ENCODE results near the gene RAB33B.
"Not testable (repeated sequence)": the region's sequence is repeated elsewhere in the genome, so short reads cannot be mapped to it uniquely, and the experiment has no call there.

RAB33B gene

GRCh38 chr4:139461022-139461628 is 7.2 kb downstream of the RAB33B start:
- in situ Hi-C loops (cut with HindIII; ENCODE audit: low sequenced_read_pairs) = no loop called here

GRCh38 chr4:139464512-139464911 is 10.6 kb downstream of the RAB33B start:
- in situ Hi-C loops (cut with HindIII; ENCODE audit: low sequenced_read_pairs) = not testable (repeated sequence)

- in situ Hi-C loops (cut with HindIII; ENCODE audit: low sequenced_read_pairs) = no loop called here
Measured at GRCh38 chr4:139465922-139466321, 12.0 kb downstream of the RAB33B start.

- in situ Hi-C loops (cut with HindIII; ENCODE audit: low sequenced_read_pairs) = not testable (repeated sequence)
Measured at GRCh38 chr4:139468756-139469155, 14.8 kb downstream of the RAB33B start.

GRCh38 chr4:139469216-139469615 is 15.3 kb downstream of the RAB33B start:
- in situ Hi-C loops (cut with HindIII; ENCODE audit: low sequenced_read_pairs) = no loop called here

GRCh38 chr4:139469869-139470268 is 15.9 kb downstream of the RAB33B start:
- in situ Hi-C loops (cut with HindIII; ENCODE audit: low sequenced_read_pairs) = no loop called here

- in situ Hi-C loops (cut with HindIII; ENCODE audit: low sequenced_read_pairs) = no loop called here
Measured at GRCh38 chr4:139470295-139470694, 16.4 kb downstream of the RAB33B start.

GRCh38 chr4:139470997-139471665 is 17.2 kb downstream of the RAB33B start:
- in situ Hi-C loops (cut with HindIII; ENCODE audit: low sequenced_read_pairs) = no loop called here

GRCh38 chr4:139472852-139473251 is 18.9 kb downstream of the RAB33B start:
- in situ Hi-C loops (cut with HindIII; ENCODE audit: low sequenced_read_pairs) = no loop called here

GRCh38 chr4:139476363-139476762 is 22.4 kb downstream of the RAB33B start:
- in situ Hi-C loops (cut with HindIII; ENCODE audit: low sequenced_read_pairs) = no loop called here

- in situ Hi-C loops (cut with HindIII; ENCODE audit: low sequenced_read_pairs) = no loop called here
Measured at GRCh38 chr4:139481465-139481864, 27.5 kb downstream of the RAB33B start.

GRCh38 chr4:139483000-139483399 is 29.1 kb downstream of the RAB33B start:
- in situ Hi-C loops (cut with HindIII; ENCODE audit: low sequenced_read_pairs) = no loop called here

- in situ Hi-C loops (cut with HindIII; ENCODE audit: low sequenced_read_pairs) = no loop called here
Measured at GRCh38 chr4:139484783-139485311, 30.9 kb downstream of the RAB33B start.

- in situ Hi-C loops (cut with HindIII; ENCODE audit: low sequenced_read_pairs) = no loop called here
Measured at GRCh38 chr4:139488442-139488841, 34.5 kb downstream of the RAB33B start.

GRCh38 chr4:139489638-139490037 is 35.7 kb downstream of the RAB33B start:
- in situ Hi-C loops (cut with HindIII; ENCODE audit: low sequenced_read_pairs) = no loop called here

- in situ Hi-C loops (cut with HindIII; ENCODE audit: low sequenced_read_pairs) = no loop called here
Measured at GRCh38 chr4:139492429-139492828, 38.5 kb downstream of the RAB33B start.

- in situ Hi-C loops (cut with HindIII; ENCODE audit: low sequenced_read_pairs) = no loop called here
Measured at GRCh38 chr4:139493176-139493575, 39.3 kb downstream of the RAB33B start.

GRCh38 chr4:139499186-139499585 is 45.3 kb downstream of the RAB33B start:
- in situ Hi-C loops (cut with HindIII; ENCODE audit: low sequenced_read_pairs) = no loop called here

GRCh38 chr4:139501117-139501516 is 47.2 kb downstream of the RAB33B start:
- in situ Hi-C loops (cut with HindIII; ENCODE audit: low sequenced_read_pairs) = no loop called here

- in situ Hi-C loops (cut with HindIII; ENCODE audit: low sequenced_read_pairs) = no loop called here
Measured at GRCh38 chr4:139501527-139501926, 47.6 kb downstream of the RAB33B start.

- in situ Hi-C loops (cut with HindIII; ENCODE audit: low sequenced_read_pairs) = no loop called here
Measured at GRCh38 chr4:139501927-139502899, 48.3 kb downstream of the RAB33B start.

All from endothelial cell of hepatic sinusoid (primary cell).